ENCODE measurements around the gene PFN3.
"Not testable (repeated sequence)": the region's sequence is repeated elsewhere in the genome, so short reads cannot be mapped to it uniquely, and the experiment has no call there.

PFN3 gene

DNA sequence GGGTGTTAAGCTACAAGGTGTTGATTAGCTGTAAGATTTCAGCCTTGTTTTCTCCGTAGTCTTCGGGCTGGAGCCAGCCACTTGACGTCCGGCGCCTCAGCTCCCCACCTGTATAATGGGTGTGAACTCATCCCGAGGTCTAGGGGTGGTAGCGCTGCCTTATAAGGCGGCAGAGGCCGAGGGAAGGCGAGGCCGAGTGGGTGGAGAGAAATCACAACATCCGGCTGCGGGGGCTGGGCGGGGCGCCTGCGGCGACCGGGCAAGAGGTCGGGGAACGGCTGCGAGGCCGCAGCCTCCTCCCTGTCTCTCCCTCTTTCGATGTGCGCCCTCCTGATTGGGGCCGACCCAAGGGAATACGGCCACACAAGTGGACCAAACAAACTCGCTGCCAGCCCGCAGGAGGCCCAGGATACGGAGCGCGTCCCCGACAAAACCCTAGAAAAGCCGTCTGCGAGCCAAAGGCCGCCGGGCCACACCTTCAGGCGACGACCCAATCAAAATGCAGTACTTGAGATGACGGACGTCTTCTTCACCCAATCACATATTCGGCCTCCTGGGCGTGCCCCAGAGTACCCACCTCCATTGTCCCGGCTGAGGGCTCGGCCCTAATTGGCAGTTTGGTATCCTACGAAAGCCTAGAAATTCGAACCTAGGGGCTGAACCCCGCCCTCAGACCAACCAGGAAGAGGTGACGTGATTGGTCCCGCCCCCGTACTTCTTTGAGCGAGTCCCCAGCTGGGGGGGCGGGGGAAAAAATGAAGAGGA, 25.5 kb upstream of the PFN3 start:
- DNase-seq (ENCODE audit: low read depth in 2 of 2): peak; percentile 100

DNA sequence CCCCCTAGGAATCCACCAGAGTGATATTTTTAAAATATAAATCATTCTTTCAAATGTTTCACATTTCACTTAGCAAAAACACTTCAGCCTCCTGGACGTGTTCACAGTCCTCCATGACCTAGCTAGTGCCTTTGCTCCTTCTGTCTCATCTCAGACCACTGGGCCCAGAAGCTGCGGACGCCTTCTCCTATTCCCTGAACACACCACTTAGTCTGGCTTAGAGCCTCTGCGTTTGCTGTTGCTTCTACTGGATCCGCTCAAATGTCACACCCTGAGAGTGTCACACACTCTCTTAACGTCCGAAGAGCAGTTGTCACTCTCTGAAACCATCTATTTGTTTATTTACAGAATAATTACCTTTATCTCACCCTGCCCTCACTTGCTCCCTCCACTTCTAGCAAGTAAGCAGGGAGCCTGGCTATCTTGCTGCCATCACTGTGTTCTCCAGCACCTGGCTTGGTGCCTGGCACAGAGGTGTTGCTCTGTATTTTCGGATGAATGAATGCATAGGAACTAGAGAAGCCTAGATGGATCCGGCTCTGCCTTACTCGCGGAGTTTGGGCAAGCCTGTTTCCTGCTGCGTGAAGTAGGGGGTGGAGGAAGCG, 24.8 kb upstream of the PFN3 start:
- DNase-seq (ENCODE audit: low read depth in 2 of 2): no peak

DNA sequence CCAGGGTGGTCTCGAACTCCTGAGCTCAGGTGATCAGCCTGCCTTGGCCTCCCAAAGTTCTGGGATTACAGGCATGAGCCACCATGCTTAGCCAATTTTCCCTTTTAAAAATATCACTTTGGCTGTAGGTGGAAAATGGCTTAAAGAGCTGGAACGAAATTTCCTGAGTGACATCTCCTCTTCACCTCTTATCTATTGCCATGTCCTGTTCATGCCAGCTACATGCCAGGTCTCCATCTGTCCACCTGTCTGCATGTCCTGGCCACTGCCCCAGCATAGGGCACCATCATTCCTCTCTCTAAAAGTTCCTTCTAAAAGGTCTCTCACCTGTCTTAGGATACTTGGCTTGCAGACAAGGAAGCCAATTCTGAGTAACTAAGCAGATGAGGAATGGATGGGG, 23.2 kb upstream of the PFN3 start:
- DNase-seq (ENCODE audit: low read depth in 2 of 2): no peak

DNA sequence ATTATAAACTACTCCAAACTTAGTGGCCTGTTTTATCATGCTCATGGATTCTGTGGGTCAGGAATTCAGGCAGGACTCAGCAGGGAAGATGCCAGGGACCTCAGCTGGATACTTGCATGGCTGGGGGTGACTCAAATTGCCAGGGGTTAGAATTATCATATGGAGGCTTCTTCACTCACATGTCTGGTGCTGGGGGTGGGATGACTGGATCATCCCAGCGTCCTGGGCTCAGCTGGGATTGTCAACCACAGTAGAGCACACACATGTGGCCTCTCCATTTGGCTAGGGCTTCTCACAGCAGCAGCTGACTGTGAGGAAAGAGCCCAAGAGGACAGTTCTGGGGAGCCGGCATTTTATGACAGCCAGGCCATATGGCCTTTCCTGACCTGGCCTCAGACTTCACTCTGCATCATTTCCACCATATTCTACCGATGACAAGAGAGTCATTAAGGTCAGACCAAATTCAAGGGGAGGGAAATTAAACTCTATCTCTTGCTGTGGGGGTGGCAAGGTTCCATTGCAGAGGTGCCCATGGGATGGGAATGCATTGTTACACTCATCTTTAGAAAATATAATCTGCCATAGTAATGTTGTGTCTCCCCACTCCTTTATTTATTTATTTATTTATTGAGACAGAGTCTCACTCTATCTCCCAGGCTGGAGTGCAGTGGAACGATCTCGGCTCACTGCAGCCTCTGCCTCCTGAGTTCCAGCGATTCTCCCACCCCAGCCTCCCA, 20.8 kb upstream of the PFN3 start:
- DNase-seq (ENCODE audit: low read depth in 2 of 2): no peak

DNA sequence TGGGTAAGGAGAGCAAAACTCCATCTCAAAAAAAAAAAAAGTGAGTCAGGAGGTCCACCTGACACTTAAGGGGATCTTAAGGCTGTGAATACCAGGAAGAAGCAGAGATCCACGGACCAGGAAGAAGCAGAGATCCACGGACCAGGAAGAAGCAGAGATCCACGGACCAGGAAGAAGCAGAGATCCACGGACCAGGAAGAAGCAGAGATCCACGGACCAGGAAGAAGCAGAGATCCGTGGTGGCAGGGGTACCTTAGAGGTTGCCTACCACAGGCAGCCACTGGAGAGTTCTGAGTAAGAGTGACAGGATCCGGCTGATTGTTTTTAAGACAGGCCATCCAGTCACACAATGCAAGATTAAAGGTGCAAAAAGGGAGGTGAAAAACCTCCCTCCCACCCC, 20.0 kb upstream of the PFN3 start:
- DNase-seq (ENCODE audit: low read depth in 2 of 2): not testable (repeated sequence)

DNA sequence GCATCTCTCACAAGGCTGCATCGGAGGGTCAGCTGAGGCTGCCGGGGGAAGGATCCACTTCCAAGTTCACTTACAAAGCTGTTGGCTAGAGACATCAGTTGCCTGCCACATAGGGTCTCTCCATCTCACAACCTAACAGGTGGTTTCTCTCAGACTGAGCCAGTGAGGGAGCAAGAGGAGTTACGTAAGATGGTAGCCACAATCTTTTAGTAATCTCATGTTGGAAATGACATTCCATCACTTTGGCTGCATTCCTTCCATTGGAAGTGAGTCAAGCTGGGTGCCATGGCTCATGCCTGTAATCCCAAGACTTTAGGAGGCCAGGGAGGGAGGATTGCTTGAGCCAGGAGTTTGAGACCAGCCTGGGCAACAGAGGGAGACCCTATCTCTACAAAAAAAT, 18.6 kb upstream of the PFN3 start:
- no peak for DNase-seq (ENCODE audit: low read depth in 2 of 2)

DNA sequence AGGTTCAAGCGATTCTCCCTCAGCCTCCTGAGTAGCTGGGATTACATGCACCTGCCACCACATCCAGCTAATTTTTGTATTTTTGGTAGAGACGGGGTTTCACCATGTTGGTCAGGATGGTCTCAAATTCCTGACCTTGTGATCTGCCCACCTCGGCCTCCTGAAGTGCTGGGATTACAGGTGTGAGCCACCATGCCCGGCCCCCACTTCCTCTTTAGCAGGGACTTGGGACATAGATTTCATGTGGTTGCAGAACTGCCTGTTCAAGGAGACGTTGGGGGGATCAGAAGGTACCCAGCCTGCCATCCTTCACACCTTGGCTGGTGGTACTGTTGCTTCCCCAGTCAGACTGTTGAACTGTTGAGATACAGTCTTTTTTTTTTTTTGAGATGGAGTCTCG, 16.6 kb upstream of the PFN3 start:
- not testable (repeated sequence) for DNase-seq (ENCODE audit: low read depth in 2 of 2)

DNA sequence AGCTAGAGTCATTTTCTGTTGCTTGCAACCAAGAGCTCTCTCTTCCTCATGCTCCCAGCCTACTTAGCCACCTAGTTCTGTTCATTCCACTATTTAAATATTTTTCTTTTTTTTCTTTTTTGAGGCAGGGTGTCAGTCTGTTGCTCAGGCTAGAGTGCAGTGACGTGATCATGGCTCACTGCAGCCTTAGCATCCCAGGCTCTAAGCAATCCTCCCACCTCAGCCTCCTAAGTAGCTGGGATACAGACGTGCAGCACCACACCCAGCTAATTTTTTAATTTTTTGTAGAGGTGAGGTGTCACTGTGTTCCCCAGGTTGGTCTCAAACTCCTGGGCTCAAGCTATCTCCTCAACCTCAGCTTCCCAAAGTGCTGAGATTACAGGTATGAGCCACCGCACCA, 14.0 kb upstream of the PFN3 start:
- no peak for DNase-seq (ENCODE audit: low read depth in 2 of 2)

DNA sequence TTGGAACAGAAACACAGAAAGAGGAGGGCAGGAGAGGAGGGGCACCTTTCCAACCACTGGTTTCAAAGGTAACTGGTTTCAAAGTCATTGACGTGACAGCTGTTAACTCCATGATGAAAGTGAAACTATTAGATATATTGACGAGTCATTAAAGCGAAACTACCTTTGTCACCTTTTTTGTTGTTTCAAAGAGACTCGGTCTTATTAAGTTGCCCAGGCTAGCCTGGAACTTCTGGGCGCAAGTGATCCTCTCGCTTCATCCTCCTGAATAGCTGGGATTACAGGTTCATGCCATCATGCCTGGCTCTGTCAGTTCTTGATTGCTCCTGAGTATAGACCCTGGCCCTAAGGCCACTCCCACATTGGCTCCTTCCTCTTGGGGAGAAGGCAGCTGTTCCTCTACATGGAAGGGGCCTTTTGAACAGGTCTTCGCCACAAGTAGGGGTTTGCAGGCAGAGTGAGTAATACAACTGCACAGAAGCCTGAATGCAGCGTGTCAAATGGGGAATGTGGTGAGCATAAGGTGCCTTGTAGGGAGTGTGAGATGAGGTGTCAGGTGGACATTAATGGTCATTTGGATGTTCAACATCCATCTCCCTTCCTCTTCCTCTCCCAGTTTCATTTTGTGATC, 12.3 kb upstream of the PFN3 start:
- DNase-seq (ENCODE audit: low read depth in 2 of 2): no peak

DNA sequence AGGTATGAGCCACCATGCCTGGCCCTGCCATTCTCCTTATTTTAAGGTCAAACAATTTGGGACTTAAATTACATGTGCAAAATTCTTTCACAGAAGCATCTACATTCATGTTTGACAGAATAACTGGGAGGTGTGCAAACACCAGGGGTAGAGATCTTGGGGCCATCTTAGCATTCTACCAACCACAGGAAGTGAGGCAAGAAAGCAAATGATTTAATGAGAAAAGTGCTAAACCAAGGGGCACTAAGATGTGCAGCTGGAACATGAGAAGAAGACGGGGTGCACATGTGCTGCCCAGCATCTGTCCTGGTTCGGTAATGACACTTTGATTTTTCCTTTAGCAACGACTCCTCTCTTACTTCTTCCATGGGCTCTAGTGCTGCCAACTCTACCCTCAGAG, 10.1 kb upstream of the PFN3 start:
- no peak for DNase-seq (ENCODE audit: low read depth in 2 of 2)

DNA sequence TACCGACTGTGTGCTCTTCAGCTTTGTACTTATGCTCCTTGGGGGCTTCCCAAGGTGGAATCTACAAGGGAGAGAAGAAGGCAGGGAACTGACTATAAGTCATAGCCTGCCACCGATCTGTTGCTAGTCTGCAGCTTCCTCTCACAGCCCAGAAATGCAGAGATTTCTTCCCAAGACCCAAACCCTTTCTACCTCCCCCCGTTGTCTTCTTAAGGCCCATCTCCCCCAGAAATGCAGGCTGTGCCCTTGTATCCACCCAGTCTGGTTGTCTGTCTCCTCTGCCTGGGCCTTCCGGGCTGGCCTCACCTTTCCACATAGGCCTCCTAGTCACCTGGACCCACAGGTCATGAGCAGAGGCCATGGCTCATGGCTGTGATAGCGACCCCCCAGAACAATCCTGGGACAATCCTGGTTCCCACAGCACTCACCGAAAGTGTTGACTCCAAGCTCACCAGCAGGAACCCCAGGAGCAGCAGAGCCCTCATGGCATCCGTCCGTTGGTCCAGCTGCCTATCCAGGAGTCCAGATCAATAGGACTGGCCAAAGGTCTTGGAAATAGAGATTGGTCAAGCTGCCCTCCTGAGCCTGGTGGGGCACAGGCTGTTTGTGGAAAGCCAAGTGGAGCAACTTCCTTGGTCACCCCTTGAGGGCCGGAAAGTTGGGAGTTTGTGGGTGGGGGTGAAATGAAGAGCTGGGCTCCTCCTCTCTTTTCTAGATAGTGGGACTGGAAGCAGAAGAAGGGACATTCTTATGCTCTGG, 8.8 kb upstream of the PFN3 start, which contains the start of gene F12:
Gene F12, minus strand, starts transcription at position 522 of the 759 bp plus-strand sequence. Its CDS starts 37 bp downstream, at position 485.
- DNase-seq (ENCODE audit: low read depth in 2 of 2): no peak

DNA sequence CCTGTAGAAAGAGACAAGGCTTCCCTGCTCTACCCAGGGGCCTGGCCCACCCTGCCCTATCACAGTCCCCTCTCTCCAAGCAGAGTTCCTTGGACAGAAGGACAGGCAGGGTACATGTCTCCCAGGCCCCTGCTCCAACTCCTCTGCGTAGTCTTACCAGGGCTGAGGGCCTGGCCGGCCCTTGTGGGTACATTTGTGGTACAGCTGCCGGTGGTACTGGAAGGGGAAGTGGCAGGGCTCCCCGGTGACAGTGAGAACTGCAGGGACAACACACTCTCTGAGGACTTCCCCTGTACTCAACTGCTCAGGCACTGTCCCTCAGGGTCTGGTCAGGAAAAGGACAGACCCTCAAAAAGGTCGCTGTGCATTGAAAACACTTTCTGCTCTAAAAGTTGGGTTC, 5.3 kb upstream of the PFN3 start:
- no peak for DNase-seq (ENCODE audit: low read depth in 2 of 2)

DNA sequence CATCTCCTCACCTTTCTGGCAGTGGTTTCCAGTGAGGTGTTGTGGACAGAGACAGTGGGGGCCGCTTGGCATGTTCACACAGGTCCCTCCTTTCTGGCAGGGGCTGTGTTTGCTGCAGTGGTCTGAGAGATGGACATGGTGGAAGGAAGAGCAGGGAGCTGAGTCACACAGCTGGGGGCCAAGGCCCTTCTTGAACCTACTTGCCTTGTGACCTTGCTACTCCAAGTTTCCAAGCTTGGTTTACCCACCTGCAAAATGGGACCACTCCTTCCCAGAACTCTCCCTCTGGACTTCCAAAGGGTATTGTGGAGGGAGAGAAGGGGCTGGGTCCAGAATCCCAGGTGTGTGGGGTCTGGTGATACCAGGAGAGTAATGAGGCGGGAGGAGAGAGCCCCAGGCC, 4.9 kb upstream of the PFN3 start:
- DNase-seq (ENCODE audit: low read depth in 2 of 2): no peak

DNA sequence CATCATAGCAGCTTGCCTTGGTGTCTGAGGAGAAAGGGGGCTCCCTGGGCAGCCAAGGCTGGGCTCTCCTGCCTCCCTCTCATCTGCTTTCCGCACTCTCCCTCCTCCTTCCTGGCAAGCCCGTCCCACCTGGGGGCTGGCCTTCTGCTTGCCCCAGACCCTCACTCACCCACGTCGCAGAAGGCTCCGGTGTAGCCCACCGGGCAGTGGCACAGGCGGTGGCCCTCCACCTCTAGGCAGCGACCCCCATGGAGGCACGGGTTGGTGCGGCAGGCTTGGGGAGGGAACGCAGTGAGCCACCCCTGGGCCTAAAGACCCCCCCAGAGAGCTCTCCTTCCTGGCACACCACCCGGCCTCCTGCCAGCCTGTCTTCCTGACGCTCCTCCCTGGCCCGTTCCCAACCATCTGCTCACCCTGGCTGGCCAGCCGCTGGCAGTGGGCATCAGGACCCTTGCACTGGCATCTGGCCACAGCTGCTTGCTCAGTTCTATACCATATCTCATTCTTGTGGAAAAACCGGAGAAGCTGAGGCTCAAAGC, 4.2 kb upstream of the PFN3 start:
- DNase-seq (ENCODE audit: low read depth in 2 of 2): no peak

DNA sequence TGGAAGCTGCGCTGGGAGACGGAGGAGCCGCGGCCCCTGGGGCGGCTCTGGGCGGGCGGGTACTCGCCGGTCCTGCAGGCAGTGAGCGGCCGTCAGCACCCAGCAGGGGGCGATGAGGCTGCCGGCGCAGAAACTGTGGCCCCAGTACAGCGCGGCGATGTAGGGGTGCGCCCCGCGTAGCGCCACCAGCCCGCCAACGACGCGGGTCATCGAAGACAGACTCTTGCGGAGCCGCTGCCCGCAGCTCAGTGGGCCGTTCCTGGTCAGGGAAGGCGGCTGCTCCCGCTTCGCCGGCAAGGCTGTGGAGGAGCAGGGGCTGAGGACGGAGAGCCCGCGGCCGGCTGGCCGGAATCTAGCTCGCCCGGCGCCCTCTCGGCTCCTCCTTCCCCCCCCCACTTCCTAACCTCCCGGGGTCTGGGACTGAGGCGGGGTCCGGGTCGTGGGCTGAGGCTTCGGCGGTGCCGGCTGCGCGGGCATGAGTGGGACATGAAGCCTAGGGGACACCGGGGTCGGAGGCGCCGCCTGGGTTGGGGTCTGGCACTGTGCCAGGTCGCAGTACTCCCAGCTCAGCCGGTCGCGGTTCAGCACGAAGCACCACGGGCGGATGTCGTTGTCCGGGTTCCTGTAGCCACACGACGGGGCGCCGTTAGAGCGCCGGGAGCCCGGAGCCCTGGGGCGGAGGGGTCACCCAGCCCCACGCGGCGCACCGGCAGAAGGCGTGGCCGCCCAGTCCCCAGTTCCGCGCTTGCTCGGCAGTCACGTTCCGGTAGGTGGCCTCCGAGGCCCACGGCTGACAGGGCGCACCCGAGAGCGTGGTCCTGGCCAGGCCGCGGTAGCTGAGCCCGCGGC, 3.6 kb upstream of the PFN3 start:
- DNase-seq (ENCODE audit: low read depth in 2 of 2): peak; percentile 80 to 86

DNA sequence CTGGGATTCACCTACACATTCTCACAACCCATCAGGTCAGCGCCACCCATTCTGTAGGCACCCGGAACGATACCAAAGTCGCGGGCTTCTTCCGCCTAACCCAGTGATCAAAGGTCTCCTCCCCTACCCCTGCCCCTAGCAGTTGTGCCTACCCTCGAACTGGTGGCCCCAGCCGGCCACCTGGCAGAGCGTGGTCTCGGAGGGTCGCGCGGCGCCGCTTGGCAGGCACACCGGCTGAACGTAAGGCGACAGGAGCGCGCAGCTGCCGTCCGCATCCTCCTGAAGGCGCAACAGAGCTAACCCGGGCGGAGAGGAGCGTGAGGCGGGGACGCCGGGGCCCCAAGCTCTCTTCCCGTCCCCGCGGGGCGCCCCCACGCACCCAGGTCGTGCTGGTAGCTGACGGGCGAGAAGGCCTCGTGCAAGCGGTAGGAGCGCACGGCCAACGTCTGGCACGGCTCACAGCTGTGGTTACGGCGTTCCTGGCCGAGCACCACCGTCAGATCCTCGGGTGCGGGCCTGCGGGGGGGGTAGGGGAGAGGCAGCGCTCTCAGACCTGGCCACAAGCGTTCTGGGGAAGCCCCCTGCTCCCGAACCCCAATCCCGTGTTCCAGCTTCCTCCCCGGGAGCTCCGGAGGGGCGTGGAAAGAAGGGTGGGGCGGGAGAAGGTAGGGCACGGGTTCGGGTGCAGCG, 2.8 kb upstream of the PFN3 start:
- DNase-seq (ENCODE audit: low read depth in 2 of 2): peak; percentile 34 to 36

DNA sequence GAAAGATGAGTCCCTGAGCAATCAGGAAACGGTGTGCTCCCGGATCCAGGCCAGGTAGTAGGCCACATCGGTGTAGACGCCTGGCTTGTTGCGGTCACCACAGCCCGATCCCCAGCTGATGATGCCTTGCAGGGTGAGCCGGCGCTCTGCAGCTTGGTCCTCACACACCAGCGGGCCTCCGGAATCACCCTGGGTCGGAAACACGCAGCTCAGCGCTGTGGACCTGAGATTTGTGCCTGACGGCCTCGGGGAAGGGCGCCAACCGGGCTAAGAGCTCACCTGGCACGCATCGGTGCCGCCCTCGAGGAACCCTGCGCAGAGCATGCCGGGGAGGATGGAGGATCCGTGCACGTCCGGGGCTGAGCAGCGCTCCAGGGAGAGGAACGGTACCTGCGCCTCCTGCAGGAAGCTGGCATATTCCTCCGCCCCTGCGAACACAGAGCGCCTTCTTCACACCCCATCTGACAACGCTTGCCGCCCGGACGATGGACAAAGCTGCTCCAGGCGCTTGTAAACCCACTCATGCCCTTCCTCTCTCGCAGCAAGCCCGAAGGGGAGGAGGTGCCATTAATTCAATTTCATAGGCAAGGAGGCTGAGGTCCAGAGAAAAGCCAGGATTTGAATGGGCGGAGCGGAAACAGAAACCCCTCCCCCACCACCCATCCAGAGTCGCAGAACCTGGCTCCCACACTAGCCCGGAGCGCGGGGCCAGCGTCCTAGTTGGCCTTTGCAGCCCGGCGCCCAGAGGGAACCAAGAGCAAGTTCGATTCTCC, 2.0 kb upstream of the PFN3 start:
- peak; percentile 63 to 72 for DNase-seq (ENCODE audit: low read depth in 2 of 2)

DNA sequence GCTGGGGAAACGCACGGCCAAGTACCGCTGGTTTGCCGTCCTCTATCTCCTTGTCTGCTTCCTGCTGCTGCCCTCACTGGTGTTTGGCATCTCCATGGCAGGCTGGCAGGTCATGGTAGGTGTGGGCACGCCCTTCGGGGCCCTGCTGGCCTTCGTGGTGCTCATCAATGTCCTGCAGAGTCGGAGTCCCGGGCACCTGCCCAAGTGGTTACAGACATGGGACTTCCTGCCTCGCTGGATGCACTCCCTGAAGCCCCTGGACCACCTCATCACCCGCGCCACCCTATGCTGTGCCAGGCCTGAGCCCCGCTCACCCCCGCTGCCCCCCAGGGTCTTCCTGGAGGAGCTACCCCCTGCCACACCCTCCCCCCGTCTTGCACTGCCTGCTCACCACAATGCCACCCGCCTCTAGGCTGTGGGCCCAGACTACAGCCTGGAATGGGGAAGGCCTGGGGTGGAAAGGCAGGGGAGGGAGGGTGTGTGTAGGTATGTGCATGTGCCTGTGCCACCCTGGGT, 2.5 kb downstream of the PFN3 start:
- DNase-seq (ENCODE audit: low read depth in 2 of 2): no peak

DNA sequence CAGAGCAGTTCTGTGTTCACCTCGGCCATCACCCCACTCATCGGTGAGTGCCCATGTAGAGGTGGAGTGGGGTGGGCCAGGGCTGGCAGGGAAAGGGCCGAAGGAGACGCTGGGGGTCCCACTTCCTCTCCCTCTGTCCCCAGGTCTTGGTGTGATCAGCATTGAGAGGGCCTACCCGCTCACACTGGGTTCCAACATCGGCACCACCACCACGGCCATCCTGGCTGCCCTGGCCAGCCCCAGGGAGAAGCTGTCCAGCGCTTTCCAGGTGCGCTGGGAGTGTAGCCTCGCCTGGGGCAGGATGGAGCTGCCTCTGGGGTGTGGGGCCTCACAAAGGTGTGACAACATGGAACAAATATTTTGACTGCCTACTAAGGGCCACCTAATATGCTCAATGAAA, 3.7 kb downstream of the PFN3 start:
- DNase-seq (ENCODE audit: low read depth in 2 of 2): no peak

Measured in stimulated activated CD4-positive, alpha-beta T cell treated with anti-CD3 and anti-CD28 coated beads, Interleukin-15, amount 100 ng/mL, for 48 hours (primary cell).